GM12864 (cell line): ENCODE results near the gene TELO2.

Source experiments
- DNase-seq: peaks from one replicate; pipeline ENCODE4 v3.0.0-alpha.2; 2011; ENCODE audit warnings: low read depth
- H3K4me3 ChIP-seq: 2 replicates; pipeline ENCODE4 v1.5.1; 2011; ENCODE audit warnings: mild to moderate bottlenecking, low read depth, low read length, control low read depth
- CTCF ChIP-seq: IDR thresholded peaks from 2 replicates; pipeline ENCODE4 v1.5.1; 2011; ENCODE audit warnings: low read depth, mild to moderate bottlenecking, moderate library complexity, low read length, control low read depth, inconsistent platforms; ENCODE audit errors: missing control alignments

TELO2 gene

GRCh38 chr16:1446296-1447080 is 46.7 kb upstream of the TELO2 start:
- no peak for DNase-seq
- TF ChIP-seq CTCF: no peak
- no peak overlapping the region for H3K4me3 ChIP-seq

- H3K4me3 ChIP-seq: no peak overlapping the region
- DNase-seq: no peak
- no peak for TF ChIP-seq CTCF
These were observed 45.2 kb upstream of the TELO2 start for GRCh38 chr16:1447965-1448364.

- H3K4me3 ChIP-seq: no peak overlapping the region
- DNase-seq: no peak
- TF ChIP-seq CTCF: no peak
These were observed 44.5 kb upstream of the TELO2 start for GRCh38 chr16:1448536-1449116.

- no peak for DNase-seq
- no peak overlapping the region for H3K4me3 ChIP-seq
- no peak for TF ChIP-seq CTCF
These were observed 43.9 kb upstream of the TELO2 start for GRCh38 chr16:1449201-1449788.

- no peak overlapping the region for H3K4me3 ChIP-seq
- TF ChIP-seq CTCF: no peak
These were observed 42.9 kb upstream of the TELO2 start for GRCh38 chr16:1450218-1450617.

GRCh38 chr16:1450841-1451240 is 42.3 kb upstream of the TELO2 start:
- DNase-seq: no peak
- H3K4me3 ChIP-seq: no peak overlapping the region
- no peak for TF ChIP-seq CTCF

More at GRCh38 chr16:1450218-1450617, 42.9 kb upstream of the TELO2 start:
- DNase-seq: no peak
